ENCODE measurements around the gene PABPC3.

- no peak for TF ChIP-seq CTCF (IDR thresholded peaks at IDR 0.05)
- TF ChIP-seq POLR2AphosphoS5 (IDR thresholded peaks at IDR 0.05; ENCODE audit: low read depth, low read length), result no peak
- no peak for TF ChIP-seq SIN3A (IDR thresholded peaks at IDR 0.05; ENCODE audit: borderline replicate concordance, insufficient read depth, low read depth, low read length)
- no peak for TF ChIP-seq REST (IDR thresholded peaks at IDR 0.05; ENCODE audit: insufficient read depth in 1 of 2, low read depth in 2 of 2, low read length in 1 of 2)
These were observed 40.0 kb downstream of the PABPC3 start for GRCh38 chr13:25135896-25136295.
